HEK293 (cell line): ENCODE data around the gene OST4.

Experiments used
- BCL11B ChIP-seq: fragments of 450-650 bp; formaldehyde crosslinking; IDR thresholded peaks from 2 replicates; pipeline ENCODE4 v1.5.1; 2016; ENCODE audit warnings: low read depth, missing biosample characterization, missing genetic modification characterization
- IKZF3 ChIP-seq: fragments of 450-650 bp; IDR thresholded peaks from 2 replicates; pipeline ENCODE4 v1.5.0; 2018; ENCODE audit warnings: missing biosample characterization, mild to moderate bottlenecking, missing genetic modification characterization, moderate library complexity
- KLF17 ChIP-seq: fragments of 450-650 bp; formaldehyde crosslinking; IDR thresholded peaks from 2 replicates; pipeline ENCODE4 v1.5.1; 2016; ENCODE audit warnings: missing biosample characterization, missing genetic modification characterization
- KLF9 ChIP-seq: fragments of 450-650 bp; formaldehyde crosslinking; IDR thresholded peaks from 2 replicates; pipeline ENCODE4 v1.5.1; 2016; ENCODE audit warnings: missing biosample characterization, missing genetic modification characterization, low read depth
- PRDM2 ChIP-seq: fragments of 450-650 bp; formaldehyde crosslinking; IDR thresholded peaks from 2 replicates; pipeline ENCODE4 v1.5.1; 2016; ENCODE audit warnings: missing biosample characterization, missing genetic modification characterization, borderline replicate concordance
- SCRT1 ChIP-seq: fragments of 450-650 bp; formaldehyde crosslinking; IDR thresholded peaks from 2 replicates; pipeline ENCODE4 v1.5.1; 2016; ENCODE audit warnings: missing biosample characterization, missing genetic modification characterization, borderline replicate concordance
- ZBTB11 ChIP-seq: fragments of 450-650 bp; formaldehyde crosslinking; conservative IDR thresholded peaks from 2 replicates; pipeline ENCODE4 v1.5.1; 2016; ENCODE audit warnings: low read depth, missing biosample characterization, missing genetic modification characterization
- ZBTB17 ChIP-seq: fragments of 450-650 bp; formaldehyde crosslinking; IDR thresholded peaks from 2 replicates; pipeline ENCODE4 v1.5.1; 2016; ENCODE audit warnings: missing biosample characterization, missing genetic modification characterization
- ZBTB20 ChIP-seq: fragments of 450-650 bp; formaldehyde crosslinking; IDR thresholded peaks from 2 replicates; pipeline ENCODE4 v1.5.1; 2016; ENCODE audit warnings: missing biosample characterization, missing genetic modification characterization
- ZFP69B ChIP-seq: fragments of 450-650 bp; formaldehyde crosslinking; IDR thresholded peaks from 2 replicates; pipeline ENCODE4 v1.5.1; 2016; ENCODE audit warnings: missing biosample characterization, missing genetic modification characterization
- ZIC2 ChIP-seq: fragments of 450-650 bp; formaldehyde crosslinking; IDR thresholded peaks from 2 replicates; pipeline ENCODE4 v1.5.1; 2016; ENCODE audit warnings: missing biosample characterization, missing genetic modification characterization
- ZNF132 ChIP-seq: fragments of 450-650 bp; formaldehyde crosslinking; IDR thresholded peaks from 2 replicates; pipeline ENCODE4 v1.5.1; 2017; ENCODE audit warnings: missing biosample characterization, missing genetic modification characterization, borderline replicate concordance
- ZNF148 ChIP-seq: fragments of 450-650 bp; formaldehyde crosslinking; IDR thresholded peaks from 2 replicates; pipeline ENCODE4 v1.5.0; 2017; ENCODE audit warnings: missing biosample characterization, missing genetic modification characterization, borderline replicate concordance
- ZNF274 ChIP-seq, 2 experiments: fragments of 200-500 bp in 1 of 2; fragments of 450-650 bp in 1 of 2; sonication (Bioruptor generic) in 1 of 2; formaldehyde crosslinking in 1 of 2; IDR thresholded peaks; 2 replicates each; pipeline versions ENCODE4 v1.5.1 to v1.6.1; 2014 to 2016; ENCODE audit warnings: borderline replicate concordance in 1 of 2, inconsistent platforms in 1 of 2, low read length in 1 of 2, missing biosample characterization in 1 of 2, missing genetic modification characterization in 1 of 2
- ZNF473 ChIP-seq: fragments of 450-650 bp; formaldehyde crosslinking; IDR thresholded peaks from 2 replicates; pipeline ENCODE4 v1.5.1; 2017; ENCODE audit warnings: missing biosample characterization, missing genetic modification characterization
- ZNF488 ChIP-seq: fragments of 450-650 bp; formaldehyde crosslinking; IDR thresholded peaks from 2 replicates; pipeline ENCODE4 v1.5.1; 2016; ENCODE audit warnings: missing biosample characterization, missing genetic modification characterization
- ZNF514 ChIP-seq: fragments of 450-650 bp; formaldehyde crosslinking; IDR thresholded peaks from 2 replicates; pipeline ENCODE4 v1.5.1; 2016; ENCODE audit warnings: missing biosample characterization, missing genetic modification characterization
- ZNF623 ChIP-seq: fragments of 450-650 bp; formaldehyde crosslinking; IDR thresholded peaks from 2 replicates; pipeline ENCODE4 v1.5.1; 2016; ENCODE audit warnings: missing biosample characterization, missing genetic modification characterization
- ZNF626 ChIP-seq: fragments of 450-650 bp; sonication (Bioruptor Pico); formaldehyde crosslinking; IDR thresholded peaks from 2 replicates; pipeline ENCODE4 v1.5.1; 2018; ENCODE audit warnings: missing biosample characterization, missing genetic modification characterization, inconsistent platforms
- ZNF654 ChIP-seq: fragments of 450-650 bp; formaldehyde crosslinking; IDR thresholded peaks from 2 replicates; pipeline ENCODE4 v1.5.1; 2016; ENCODE audit warnings: low read depth, missing biosample characterization, missing genetic modification characterization
- ZSCAN30 ChIP-seq: fragments of 450-650 bp; IDR thresholded peaks from 2 replicates; pipeline ENCODE4 v1.5.1; 2018; ENCODE audit warnings: missing biosample characterization, mild to moderate bottlenecking, missing genetic modification characterization, moderate library complexity
- ZSCAN5A ChIP-seq: fragments of 450-650 bp; formaldehyde crosslinking; IDR thresholded peaks from 2 replicates; pipeline ENCODE4 v1.5.1; 2016; ENCODE audit warnings: missing biosample characterization, missing genetic modification characterization

OST4 gene

GRCh38 chr2:27095745-27096651 lies 24.5 kb upstream of the OST4 start (continued):
- TF ChIP-seq ZNF514 (tag by site-specific recombination) = no peak
- no peak for TF ChIP-seq ZNF623 (tag by site-specific recombination)
- no peak for TF ChIP-seq ZNF473 (tag by site-specific recombination)
- no peak for TF ChIP-seq KLF9
- no peak for TF ChIP-seq ZNF626 (tag by site-specific recombination)
- TF ChIP-seq ZBTB17 (tag by site-specific recombination) = peak; percentile 63
- TF ChIP-seq SCRT1 (tag by site-specific recombination) = 0 out of 2 replicates have a peak, but pooled peaks have one; percentile 19
- TF ChIP-seq ZNF274 (IDR thresholded peaks at IDR 0.05; ENCODE audit: low read length) = no peak
- TF ChIP-seq ZNF274 (tag by site-specific recombination; IDR thresholded peaks at IDR 0.05; ENCODE audit: borderline replicate concordance) = no peak
- TF ChIP-seq KLF17 (tag by site-specific recombination) = no peak
- no peak for TF ChIP-seq ZFP69B (tag by site-specific recombination)
- no peak for TF ChIP-seq ZSCAN5A (tag by site-specific recombination)
- no peak for TF ChIP-seq ZNF654 (tag by site-specific recombination)
- TF ChIP-seq BCL11B (tag by site-specific recombination) = no peak
- 0 out of 2 replicates have a peak, but pooled peaks have one; percentile 11 for TF ChIP-seq ZIC2 (tag by site-specific recombination)
- no peak for TF ChIP-seq ZNF132 (tag by site-specific recombination)
- no peak for TF ChIP-seq ZBTB11 (tag by site-specific recombination)
- TF ChIP-seq ZNF148 = no peak
- TF ChIP-seq ZSCAN30 (tag by site-specific recombination) = no peak
- no peak for TF ChIP-seq PRDM2
- TF ChIP-seq ZBTB20 (tag by site-specific recombination) = peak; percentile 66; the same call in 1 of the 2 replicates
- no peak for TF ChIP-seq ZNF488 (tag by site-specific recombination)
- no peak for TF ChIP-seq IKZF3 (tag by site-specific recombination)
